C1 segment of cervical spinal cord (tissue), 14 donors: ENCODE data around the gene PANX3.
A peak's percentile ranks its signal among the peaks of the same experiment; 100 is the strongest.

Source experiments
- DNase-seq, 14 donors: peaks; one replicate each; lab custom pipeline; 2025; lab: John Stamatoyannopoulos, UW

The PANX3 gene

GRCh38 chr11:124612567-124613246, 1.5 kb downstream of the PANX3 start:
- DNase-seq = no peak

- DNase-seq = no peak
Measured at GRCh38 chr11:124618863-124619262, 7.6 kb downstream of the PANX3 start.

- DNase-seq = peak; percentile 16 to 90 (median 85)
Measured at GRCh38 chr11:124622531-124623451, 11.6 kb downstream of the PANX3 start, which contains the start of gene TBRG1. TBRG1 (plus strand) TSS chr11:124622864; CDS start chr11:124623084, 220 bp downstream.

- no peak for DNase-seq
Measured at GRCh38 chr11:124623861-124624525, 12.8 kb downstream of the PANX3 start.

- DNase-seq = no peak
Measured at GRCh38 chr11:124625504-124626168, 14.4 kb downstream of the PANX3 start.

GRCh38 chr11:124627546-124627945, 16.3 kb downstream of the PANX3 start:
- no peak for DNase-seq

DNA sequence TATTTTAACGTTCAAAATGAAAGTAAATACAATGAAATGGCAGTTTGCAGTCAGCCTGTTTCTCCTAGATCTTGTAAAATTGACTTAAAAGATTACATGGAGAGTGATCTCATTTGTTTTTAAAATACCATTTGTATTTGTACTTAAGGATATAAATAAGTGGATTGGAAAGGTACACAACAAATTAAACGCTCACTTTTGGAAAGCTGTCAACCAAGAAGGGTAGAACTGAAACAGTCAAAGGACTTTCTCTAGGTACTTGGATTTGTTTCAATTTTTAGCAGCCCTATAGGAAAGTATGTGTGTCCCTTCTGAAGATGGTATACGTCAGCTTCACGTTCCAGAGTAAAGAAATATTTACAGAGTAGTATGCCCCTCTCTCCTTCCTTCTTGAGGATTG, 18.7 kb downstream of the PANX3 start:
- no peak for DNase-seq

DNA sequence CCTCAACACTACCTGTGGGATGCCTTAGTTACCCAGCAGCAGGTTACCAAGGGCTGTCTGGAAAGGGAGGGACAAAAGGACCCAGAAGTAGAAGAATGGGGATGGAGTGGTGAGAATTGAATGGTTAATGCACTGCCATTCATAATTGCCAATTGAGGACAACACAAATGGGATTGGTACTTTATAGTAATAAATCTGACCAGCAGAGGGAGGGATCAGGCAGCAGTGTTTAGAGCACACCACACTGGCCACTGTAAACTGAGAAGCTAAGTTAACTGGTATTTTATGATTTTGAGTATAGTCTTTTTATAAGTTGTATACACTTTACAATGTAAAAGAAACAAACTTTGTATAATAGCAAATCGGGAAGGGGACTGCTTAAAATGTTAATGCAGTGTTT, 22.1 kb downstream of the PANX3 start:
- DNase-seq = no peak

GRCh38 chr11:124635932-124636331, 24.7 kb downstream of the PANX3 start:
- no peak for DNase-seq

DNA sequence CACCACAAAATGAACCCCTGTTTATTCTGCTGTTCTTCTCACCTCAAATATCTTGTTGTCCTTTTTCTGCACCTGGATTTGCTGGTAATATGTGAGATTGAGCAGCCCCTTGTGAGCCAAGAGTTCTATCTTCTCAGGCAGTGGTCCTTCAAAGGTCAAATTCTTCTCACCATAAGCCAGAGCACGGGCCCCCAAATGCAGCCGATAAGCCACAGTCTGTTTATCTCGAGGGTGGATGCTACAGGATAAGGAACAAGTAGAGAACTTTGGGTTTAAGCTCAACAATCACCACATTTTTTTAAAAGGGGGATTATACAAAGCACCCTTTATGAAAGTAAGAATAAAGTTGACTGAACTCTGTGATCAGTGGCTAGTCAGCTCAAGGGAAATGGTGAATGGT, 27.3 kb downstream of the PANX3 start:
- no peak for DNase-seq

DNA sequence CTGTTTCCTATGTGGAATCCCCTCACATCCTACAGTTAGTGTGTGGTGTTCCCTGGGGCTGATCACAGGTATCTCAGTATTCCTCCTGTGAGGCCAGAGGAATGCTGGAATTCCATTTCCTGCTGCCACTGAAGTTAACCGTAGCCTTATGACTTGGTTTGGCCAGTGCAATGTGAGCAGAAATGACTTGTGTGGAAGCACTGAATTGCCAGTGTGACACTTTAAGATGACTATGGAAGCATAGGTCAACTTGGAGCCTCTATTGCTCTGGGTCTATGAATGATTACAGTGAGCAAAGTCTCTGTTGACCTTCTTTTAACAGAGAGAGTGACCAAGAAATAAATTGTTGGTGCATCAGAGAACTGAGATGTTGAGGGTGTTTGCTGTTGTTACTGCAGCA, 28.0 kb downstream of the PANX3 start:
- DNase-seq = no peak

DNA sequence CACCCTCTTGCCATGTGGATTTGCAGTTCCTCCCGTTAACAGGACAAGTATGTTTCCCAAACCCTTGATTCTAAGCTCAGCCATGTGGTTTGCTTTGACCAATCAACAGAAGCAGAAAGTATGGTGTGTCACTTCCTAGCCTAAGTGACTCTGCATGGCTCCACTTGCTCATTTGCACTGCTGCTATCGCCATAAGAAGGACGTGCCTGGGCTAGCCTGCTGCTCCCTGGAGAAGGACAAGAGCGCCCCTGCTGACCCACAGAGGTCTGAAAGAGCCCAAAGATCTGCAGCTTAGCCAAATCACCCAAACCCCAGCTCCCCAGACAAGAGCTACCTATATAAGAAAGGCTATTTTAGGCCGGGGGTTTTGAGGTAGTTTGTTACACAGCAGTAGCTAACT, 29.4 kb downstream of the PANX3 start:
- DNase-seq = no peak

- DNase-seq = no peak
Measured at GRCh38 chr11:124642628-124643027, 31.4 kb downstream of the PANX3 start.

DNA sequence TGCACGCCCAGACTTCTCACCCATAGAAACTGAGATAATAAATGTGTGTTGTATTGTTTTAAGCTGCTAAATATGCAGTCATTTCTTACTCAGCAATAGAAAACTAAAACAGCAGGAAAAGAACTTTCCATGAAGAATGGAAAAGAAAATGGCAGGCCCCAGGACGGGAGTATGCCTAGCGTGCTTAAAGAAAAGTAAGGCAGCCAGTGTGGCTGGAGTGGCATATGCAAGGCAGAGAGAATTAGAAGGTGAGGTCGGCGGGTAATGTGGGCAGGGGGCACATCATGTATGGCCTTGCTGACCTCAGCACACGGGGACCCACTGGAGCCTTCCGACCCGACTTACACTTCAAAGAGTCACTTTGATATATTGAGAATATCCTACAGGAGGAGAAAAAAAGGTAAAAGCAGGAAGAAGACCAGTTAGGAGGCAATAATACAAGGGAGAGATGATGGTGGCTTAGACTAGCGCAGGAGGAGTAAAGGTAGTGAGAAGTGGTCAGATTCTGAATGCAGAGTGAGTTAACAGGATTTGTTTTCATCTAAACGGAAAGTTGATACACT, 31.9 kb downstream of the PANX3 start:
- DNase-seq = no peak

DNA sequence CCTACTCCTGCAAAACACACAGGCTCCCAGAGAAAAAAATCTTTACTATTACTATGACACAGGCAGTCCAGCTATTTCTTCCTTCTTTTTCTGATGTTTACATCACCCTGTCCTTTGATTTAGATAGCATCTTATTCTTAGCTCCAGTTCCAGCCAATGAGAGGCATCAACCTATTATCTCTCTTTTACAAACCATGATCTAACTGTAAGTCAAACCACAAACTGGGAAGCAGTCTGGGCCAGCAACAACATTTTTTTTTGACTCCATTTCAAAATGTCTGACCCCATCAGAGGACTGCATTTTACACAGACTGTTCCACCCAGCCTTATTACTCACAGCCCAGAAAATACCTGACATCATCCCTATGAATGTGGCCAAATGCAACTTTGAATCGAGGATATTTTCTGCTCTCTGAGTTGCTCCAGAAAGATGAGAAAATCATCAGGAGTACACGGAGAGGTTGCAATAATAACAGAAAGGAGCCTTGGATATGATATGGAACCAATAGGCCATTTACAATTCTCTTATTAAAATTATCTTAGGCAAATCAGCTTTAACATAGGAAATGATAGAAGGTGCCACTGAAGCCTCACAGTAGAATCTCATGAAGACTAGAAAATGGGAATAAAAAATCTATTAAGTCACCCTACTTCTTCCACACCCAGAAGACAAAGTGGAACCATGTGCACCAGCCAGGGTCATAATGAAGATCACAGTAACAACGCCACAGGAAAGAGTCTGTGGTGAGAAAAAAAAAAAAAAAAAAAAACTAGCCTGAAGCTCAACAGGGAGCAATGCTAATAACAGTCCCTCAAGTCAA, 32.6 kb downstream of the PANX3 start:
- DNase-seq = no peak

- DNase-seq = peak in 10 of 14 donors; percentile 1 to 44 (median 9)
Measured at GRCh38 chr11:124644426-124645280, 33.4 kb downstream of the PANX3 start.

GRCh38 chr11:124646148-124646547, 34.9 kb downstream of the PANX3 start:
- DNase-seq = no peak

GRCh38 chr11:124648610-124649009, 37.4 kb downstream of the PANX3 start:
- DNase-seq = no peak
